DOHH2 (cell line): ENCODE data around the gene RBBP8.

Experiments used
- H3F3A ChIP-seq: fragments of 200-600 bp; sonication (generic), shearing (Covaris generic); 2 replicates; pipeline ENCODE4 v1.6.0; 2016; ENCODE audit warnings: antibody characterized with exemption, mild to moderate bottlenecking; ENCODE audit not compliant: control insufficient read depth, insufficient read depth
- H3K27ac ChIP-seq: fragments of 200-600 bp; sonication (generic); 2 replicates; pipeline ENCODE4 v1.5.1; 2014; ENCODE audit warnings: low read depth, mild to moderate bottlenecking, low read length, moderate library complexity
- H3K27me3 ChIP-seq: fragments of 200-600 bp; sonication (generic); 2 replicates; pipeline ENCODE4 v1.6.1; 2014; ENCODE audit warnings: mild to moderate bottlenecking, low read length, mixed read lengths; ENCODE audit not compliant: control insufficient read depth
- H3K36me3 ChIP-seq: fragments of 200-600 bp; sonication (generic); 2 replicates; pipeline ENCODE4 v1.6.1; 2014; ENCODE audit warnings: mild to moderate bottlenecking, low read length, moderate library complexity, mixed read lengths; ENCODE audit not compliant: control insufficient read depth
- H3K4me1 ChIP-seq: fragments of 200-600 bp; sonication (generic); 2 replicates; pipeline ENCODE4 v1.6.1; 2014; ENCODE audit warnings: mild to moderate bottlenecking, low read length, mixed read lengths; ENCODE audit not compliant: control insufficient read depth
- H3K4me2 ChIP-seq: fragments of 200-600 bp; sonication (generic); 2 replicates; pipeline ENCODE4 v1.6.0; 2014; ENCODE audit warnings: mild to moderate bottlenecking, low read length, moderate library complexity
- H3K4me3 ChIP-seq: fragments of 200-600 bp; sonication (generic); 2 replicates; pipeline ENCODE4 v1.5.1; 2014; ENCODE audit warnings: mild to moderate bottlenecking, low read length, mixed read lengths
- H3K79me2 ChIP-seq: fragments of 200-600 bp; sonication (generic); 2 replicates; pipeline ENCODE4 v1.6.1; 2014; ENCODE audit warnings: mild to moderate bottlenecking, low read length, mixed read lengths; ENCODE audit not compliant: control insufficient read depth
- H3K9me2 ChIP-seq: fragments of 200-600 bp; sonication (generic); replicated peaks from 2 replicates; pipeline ENCODE4 v1.6.1; 2014; ENCODE audit warnings: mild to moderate bottlenecking, low read length, mixed read lengths; ENCODE audit not compliant: control insufficient read depth
- H3K9me3 ChIP-seq: fragments of 200-600 bp; sonication (generic); 2 replicates; pipeline ENCODE4 v1.6.1; 2014; ENCODE audit warnings: antibody characterized with exemption, low read length, mixed read lengths; ENCODE audit not compliant: control insufficient read depth, insufficient read depth
- H4K20me1 ChIP-seq: fragments of 200-600 bp; sonication (generic); 2 replicates; pipeline ENCODE4 v1.6.0; 2014; ENCODE audit warnings: low read depth, mild to moderate bottlenecking, antibody characterized with exemption, low read length, moderate library complexity; ENCODE audit not compliant: control insufficient read depth, insufficient read depth
- EZH2phosphoT487 ChIP-seq: fragments of 200-600 bp; sonication (generic); IDR thresholded peaks from 2 replicates; pipeline ENCODE4 v1.6.1; 2017; ENCODE audit warnings: borderline replicate concordance, mild to moderate bottlenecking, antibody characterized with exemption, low read length, moderate library complexity, mixed read lengths
- TF ChIP-seq, protein P1 (sequence below): fragments of 200-600 bp; sonication (generic); IDR thresholded peaks from one replicate; pipeline ENCODE4 v1.5.1; 2014; ENCODE audit warnings: antibody characterized with exemption, mild to moderate bottlenecking, low read depth, low read length; ENCODE audit not compliant: poor library complexity, severe bottlenecking

Gene RBBP8

DNA sequence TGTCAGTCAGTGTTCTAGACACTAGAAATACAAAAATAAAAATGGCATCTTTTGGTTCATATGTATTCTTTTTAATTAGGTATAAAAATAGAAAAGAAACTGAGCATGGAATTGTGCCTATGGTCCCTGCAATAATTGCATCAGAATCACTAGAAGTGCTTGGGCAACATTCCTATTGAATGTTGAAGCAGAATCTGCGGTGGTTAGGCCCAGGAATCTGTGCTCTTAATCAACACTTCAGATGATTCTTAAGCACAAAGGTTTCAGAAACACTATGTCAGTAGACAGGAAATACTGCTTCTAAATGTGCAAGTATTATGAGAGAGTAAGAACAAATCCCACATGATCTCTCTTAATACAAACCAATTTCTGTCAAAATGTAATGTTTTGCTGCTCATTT, 20.3 kb upstream of the RBBP8 start:
- Histone ChIP-seq H3F3A (no peaks in the 10 kb centered on the region), H3K4me2 (no peak overlapping the region), H4K20me1 (no peaks in the 10 kb centered on the region), H3K27ac (no peak overlapping the region), H3K4me3 (no peak overlapping the region), H3K36me3 (no peaks in the 10 kb centered on the region), H3K27me3 (no peaks in the 10 kb centered on the region), H3K9me2 (no peaks in the 10 kb centered on the region), H3K79me2 (no peaks in the 10 kb centered on the region), H3K4me1 (no peaks in the 10 kb centered on the region), H3K9me3 (no peaks in the 10 kb centered on the region)
- no peak for TF ChIP-seq EZH2phosphoT487
- TF ChIP-seq, protein P1, sequence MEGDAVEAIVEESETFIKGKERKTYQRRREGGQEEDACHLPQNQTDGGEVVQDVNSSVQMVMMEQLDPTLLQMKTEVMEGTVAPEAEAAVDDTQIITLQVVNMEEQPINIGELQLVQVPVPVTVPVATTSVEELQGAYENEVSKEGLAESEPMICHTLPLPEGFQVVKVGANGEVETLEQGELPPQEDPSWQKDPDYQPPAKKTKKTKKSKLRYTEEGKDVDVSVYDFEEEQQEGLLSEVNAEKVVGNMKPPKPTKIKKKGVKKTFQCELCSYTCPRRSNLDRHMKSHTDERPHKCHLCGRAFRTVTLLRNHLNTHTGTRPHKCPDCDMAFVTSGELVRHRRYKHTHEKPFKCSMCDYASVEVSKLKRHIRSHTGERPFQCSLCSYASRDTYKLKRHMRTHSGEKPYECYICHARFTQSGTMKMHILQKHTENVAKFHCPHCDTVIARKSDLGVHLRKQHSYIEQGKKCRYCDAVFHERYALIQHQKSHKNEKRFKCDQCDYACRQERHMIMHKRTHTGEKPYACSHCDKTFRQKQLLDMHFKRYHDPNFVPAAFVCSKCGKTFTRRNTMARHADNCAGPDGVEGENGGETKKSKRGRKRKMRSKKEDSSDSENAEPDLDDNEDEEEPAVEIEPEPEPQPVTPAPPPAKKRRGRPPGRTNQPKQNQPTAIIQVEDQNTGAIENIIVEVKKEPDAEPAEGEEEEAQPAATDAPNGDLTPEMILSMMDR, result no peak

DNA sequence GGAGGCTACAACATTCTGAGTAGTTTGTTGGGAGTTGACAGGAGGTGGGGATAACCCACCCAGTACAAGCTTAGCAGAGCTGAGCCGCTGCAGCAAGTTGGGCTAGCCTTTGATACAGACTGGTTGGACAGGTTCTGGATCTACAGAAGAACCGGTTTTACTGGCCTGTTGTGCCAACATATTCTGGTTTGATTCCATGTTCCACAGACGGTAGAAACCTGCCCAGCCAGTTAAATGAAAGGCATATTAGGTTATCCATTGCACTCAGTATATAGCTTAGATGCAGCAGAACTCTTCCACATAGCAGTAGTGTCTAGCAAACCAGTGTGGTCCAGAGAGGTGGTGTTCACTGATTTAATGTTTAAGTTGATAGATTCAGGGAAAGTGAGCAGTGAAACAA, 19.3 kb upstream of the RBBP8 start:
- Histone ChIP-seq H3K4me2 (no peak overlapping the region), H3K27me3 (no peaks in the 10 kb centered on the region), H4K20me1 (no peaks in the 10 kb centered on the region), H3K9me2 (no peaks in the 10 kb centered on the region), H3K27ac (no peak overlapping the region), H3F3A (no peaks in the 10 kb centered on the region), H3K4me1 (no peaks in the 10 kb centered on the region), H3K9me3 (no peaks in the 10 kb centered on the region), H3K79me2 (no peaks in the 10 kb centered on the region), H3K36me3 (no peaks in the 10 kb centered on the region), H3K4me3 (no peak overlapping the region)
- TF ChIP-seq EZH2phosphoT487, result no peak
- TF ChIP-seq, protein P1, result no peak

DNA sequence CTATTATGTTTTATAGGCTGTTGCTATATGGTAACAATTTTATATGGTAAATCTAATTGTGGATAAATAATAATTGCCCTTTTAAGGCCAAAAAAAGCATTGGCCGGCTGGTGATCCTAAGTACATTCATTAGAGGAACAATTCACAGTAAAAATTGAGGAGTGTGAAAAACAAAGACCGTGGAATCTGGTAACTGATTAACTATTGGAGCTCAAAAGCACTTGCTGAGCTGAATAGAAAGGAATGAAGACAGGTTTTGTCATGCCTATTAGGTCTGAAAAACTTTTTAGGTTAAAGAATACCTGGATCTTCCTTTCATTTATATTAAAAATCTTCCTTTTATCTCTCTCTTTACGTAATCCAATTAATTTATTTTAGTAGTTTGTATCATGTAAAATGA, 18.5 kb upstream of the RBBP8 start:
- no peak for TF ChIP-seq EZH2phosphoT487
- TF ChIP-seq, protein P1, result no peak
- no peaks in the 10 kb centered on the region for H3F3A ChIP-seq
- H3K27ac ChIP-seq, result no peak overlapping the region
- H3K9me2 ChIP-seq, result no peaks in the 10 kb centered on the region
- H3K79me2 ChIP-seq, result no peaks in the 10 kb centered on the region
- H3K36me3 ChIP-seq, result no peaks in the 10 kb centered on the region
- no peak overlapping the region for H3K4me3 ChIP-seq
- H3K4me2 ChIP-seq, result no peak overlapping the region
- no peaks in the 10 kb centered on the region for H3K9me3 ChIP-seq
- no peaks in the 10 kb centered on the region for H4K20me1 ChIP-seq
- no peaks in the 10 kb centered on the region for H3K27me3 ChIP-seq
- no peaks in the 10 kb centered on the region for H3K4me1 ChIP-seq

DNA sequence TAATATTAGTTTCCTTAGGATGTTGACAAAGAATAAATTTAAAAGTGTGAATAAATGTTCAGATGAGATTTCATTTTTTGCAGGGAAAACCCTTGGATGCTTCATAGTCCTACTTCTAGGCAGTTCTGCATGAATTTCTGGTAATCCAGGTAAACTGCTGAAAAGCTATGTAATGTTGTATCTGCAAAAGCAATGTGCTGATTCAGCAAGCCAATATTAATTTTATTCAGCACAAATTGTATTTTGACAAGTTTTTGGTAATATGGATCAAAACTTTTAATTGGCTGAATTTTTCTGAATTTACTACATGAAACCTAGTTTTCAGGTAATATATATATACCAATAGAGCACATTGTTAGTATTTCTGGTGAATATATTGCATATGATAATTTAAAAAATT, 17.8 kb upstream of the RBBP8 start:
- Histone ChIP-seq H3K4me2 (no peak overlapping the region), H3K9me2 (no peaks in the 10 kb centered on the region), H3K4me1 (no peaks in the 10 kb centered on the region), H3K27ac (no peak overlapping the region), H3K36me3 (no peaks in the 10 kb centered on the region), H4K20me1 (no peaks in the 10 kb centered on the region), H3F3A (no peaks in the 10 kb centered on the region), H3K9me3 (no peaks in the 10 kb centered on the region), H3K4me3 (no peak overlapping the region), H3K79me2 (no peaks in the 10 kb centered on the region), H3K27me3 (no peaks in the 10 kb centered on the region)
- TF ChIP-seq, protein P1, result no peak
- no peak for TF ChIP-seq EZH2phosphoT487
